ENCODE data around the gene ATP1B1. TPM values are rescaled to one million over a fixed set of nuclear protein-coding genes. Genes with fewer than 3 reads are reported as not detected.

The ATP1B1 gene
- total and polyA plus RNA-seq, 2 of the 13 experiments (the other 11 are each of a cell fraction or from before 2014, with no cell fraction given), result 134 to 135 TPM

DNA sequence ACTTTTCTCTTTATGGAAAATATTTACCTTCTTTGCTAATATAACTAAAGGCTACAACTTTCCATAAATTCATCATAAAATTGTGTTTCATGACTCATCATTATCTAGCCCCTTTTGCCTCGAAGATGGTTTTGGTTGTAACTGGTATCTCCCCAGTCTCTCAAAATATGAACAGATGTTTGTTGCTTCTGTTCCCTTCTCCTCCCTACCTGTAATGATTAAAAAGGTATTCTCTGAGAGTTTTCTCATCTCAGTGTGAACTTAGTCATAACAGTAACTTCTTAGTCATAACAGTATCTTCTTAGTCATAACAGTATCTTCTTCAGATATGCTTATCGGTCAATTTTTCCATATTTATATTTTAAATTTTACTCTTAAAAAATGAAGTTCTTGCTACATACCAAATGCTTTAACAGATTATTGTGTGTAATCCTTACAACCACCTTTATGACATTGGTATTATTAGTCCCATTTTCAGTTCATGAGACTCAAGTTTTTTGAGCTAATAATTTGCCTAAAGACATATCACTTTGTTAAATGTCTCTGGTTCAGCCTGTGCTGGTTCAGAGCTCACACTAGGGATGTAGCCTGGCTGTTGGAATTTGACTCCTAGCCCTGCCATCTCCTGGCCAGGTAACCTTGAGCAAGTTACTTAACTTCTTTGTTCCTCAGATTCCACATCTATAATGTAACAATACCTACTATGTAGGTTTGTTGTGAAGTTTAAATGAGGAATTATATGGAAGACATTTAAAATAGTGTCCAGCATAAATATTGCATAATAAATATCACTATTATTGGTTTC is 32.6 kb downstream of the ATP1B1 start (continued):
- peak; percentile 65 for TF ChIP-seq ARID5B (CRISPR knock-in tag; IDR thresholded peaks at IDR 0.05)
- TF ChIP-seq MAFK (conservative IDR thresholded peaks at IDR 0.05 in 1 of 2, IDR thresholded peaks at IDR 0.05 in 1 of 2; ENCODE audit: low read length in 2 of 2), result peak; percentile 54 to 59; a peak in 3 of 4 replicates
- TF ChIP-seq ZBTB38 (CRISPR knock-in tag; IDR thresholded peaks at IDR 0.05), result no peak
- peak; percentile 38 for TF ChIP-seq CTCF (CRISPR knock-in tag; IDR thresholded peaks at IDR 0.05)
- peak; percentile 60; the same call in 1 of the 2 replicates for TF ChIP-seq ZKSCAN1 (IDR thresholded peaks at IDR 0.05; ENCODE audit: low read length)
- TF ChIP-seq PAX8 (CRISPR knock-in tag; IDR thresholded peaks at IDR 0.05; ENCODE audit: borderline replicate concordance), result no peak
- peak; percentile 71 for TF ChIP-seq SOX5 (CRISPR knock-in tag; IDR thresholded peaks at IDR 0.05; ENCODE audit: borderline replicate concordance)
- TF ChIP-seq RARA (CRISPR knock-in tag; IDR thresholded peaks at IDR 0.05), result 0 out of 2 replicates have a peak, but pooled peaks have one; percentile 13
- peak; percentile 34; the same call in 1 of the 2 replicates for TF ChIP-seq ZGPAT (CRISPR knock-in tag; IDR thresholded peaks at IDR 0.05)
- no peak for TF ChIP-seq ZNF331 (CRISPR knock-in tag; IDR thresholded peaks at IDR 0.05)
- TF ChIP-seq ZNF609 (CRISPR knock-in tag; IDR thresholded peaks at IDR 0.05; ENCODE audit: borderline replicate concordance), result no peak
- TF ChIP-seq ZNF335 (CRISPR knock-in tag; IDR thresholded peaks at IDR 0.05), result peak; percentile 28; the same call in 1 of the 2 replicates
- TF ChIP-seq, protein P1, sequence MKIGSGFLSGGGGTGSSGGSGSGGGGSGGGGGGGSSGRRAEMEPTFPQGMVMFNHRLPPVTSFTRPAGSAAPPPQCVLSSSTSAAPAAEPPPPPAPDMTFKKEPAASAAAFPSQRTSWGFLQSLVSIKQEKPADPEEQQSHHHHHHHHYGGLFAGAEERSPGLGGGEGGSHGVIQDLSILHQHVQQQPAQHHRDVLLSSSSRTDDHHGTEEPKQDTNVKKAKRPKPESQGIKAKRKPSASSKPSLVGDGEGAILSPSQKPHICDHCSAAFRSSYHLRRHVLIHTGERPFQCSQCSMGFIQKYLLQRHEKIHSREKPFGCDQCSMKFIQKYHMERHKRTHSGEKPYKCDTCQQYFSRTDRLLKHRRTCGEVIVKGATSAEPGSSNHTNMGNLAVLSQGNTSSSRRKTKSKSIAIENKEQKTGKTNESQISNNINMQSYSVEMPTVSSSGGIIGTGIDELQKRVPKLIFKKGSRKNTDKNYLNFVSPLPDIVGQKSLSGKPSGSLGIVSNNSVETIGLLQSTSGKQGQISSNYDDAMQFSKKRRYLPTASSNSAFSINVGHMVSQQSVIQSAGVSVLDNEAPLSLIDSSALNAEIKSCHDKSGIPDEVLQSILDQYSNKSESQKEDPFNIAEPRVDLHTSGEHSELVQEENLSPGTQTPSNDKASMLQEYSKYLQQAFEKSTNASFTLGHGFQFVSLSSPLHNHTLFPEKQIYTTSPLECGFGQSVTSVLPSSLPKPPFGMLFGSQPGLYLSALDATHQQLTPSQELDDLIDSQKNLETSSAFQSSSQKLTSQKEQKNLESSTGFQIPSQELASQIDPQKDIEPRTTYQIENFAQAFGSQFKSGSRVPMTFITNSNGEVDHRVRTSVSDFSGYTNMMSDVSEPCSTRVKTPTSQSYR (CRISPR knock-in tag; IDR thresholded peaks at IDR 0.05; ENCODE audit: borderline replicate concordance), result no peak
